Measurements from ENCODE around the gene KRTAP5-10. TPM values are rescaled to one million over a fixed set of nuclear protein-coding genes. Genes with fewer than 3 reads are reported as not detected.
"Not testable (repeated sequence)": the region's sequence is repeated elsewhere in the genome, so short reads cannot be mapped to it uniquely, and the experiment has no call there.

KRTAP5-10 gene
- total RNA-seq, 1 donor = not detected

GRCh38 chr11:71527576-71528210 lies 37.7 kb upstream of the KRTAP5-10 start:
- no peak for DNase-seq (ENCODE audit: low read depth)
- H3K4me3 ChIP-seq (ENCODE audit: low read depth, low read length) = no peak overlapping the region
- no peak for TF ChIP-seq CTCF (IDR thresholded peaks at IDR 0.05; ENCODE audit: insufficient read depth, low read length)

- no peak for DNase-seq (ENCODE audit: low read depth)
- no peak for TF ChIP-seq CTCF (IDR thresholded peaks at IDR 0.05; ENCODE audit: insufficient read depth, low read length)
- H3K4me3 ChIP-seq (ENCODE audit: low read depth, low read length) = no peak overlapping the region
These were observed 34.8 kb upstream of the KRTAP5-10 start for GRCh38 chr11:71530602-71531001.

GRCh38 chr11:71532036-71532610 lies 33.2 kb upstream of the KRTAP5-10 start:
- no peak for TF ChIP-seq CTCF (IDR thresholded peaks at IDR 0.05; ENCODE audit: insufficient read depth, low read length)
- no peak for DNase-seq (ENCODE audit: low read depth)

GRCh38 chr11:71534711-71535608 lies 30.4 kb upstream of the KRTAP5-10 start:
- not testable (repeated sequence) for DNase-seq (ENCODE audit: low read depth); H3K4me3 ChIP-seq (ENCODE audit: low read depth, low read length)

More at GRCh38 chr11:71532036-71532610, 33.2 kb upstream of the KRTAP5-10 start:
- H3K4me3 ChIP-seq (ENCODE audit: low read depth, low read length) = no peak overlapping the region

DNA sequence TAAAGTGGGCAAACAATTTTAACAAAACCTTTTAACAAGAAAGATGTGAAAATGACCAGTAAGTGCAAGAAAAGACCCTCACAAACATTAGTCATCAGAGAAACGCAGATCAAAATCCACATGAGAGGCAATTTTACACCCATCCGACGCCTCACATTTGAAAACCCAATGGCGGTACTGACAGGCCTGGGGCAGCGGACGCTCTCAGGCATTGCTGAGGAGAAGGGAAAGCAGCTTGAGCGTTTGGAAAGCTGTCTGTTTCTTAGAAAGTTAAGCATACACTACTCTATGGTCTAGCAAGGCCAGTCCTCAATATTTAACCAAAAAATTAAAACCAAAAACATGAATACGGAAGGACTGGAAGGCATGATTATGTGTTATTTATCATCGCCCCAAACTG lies 29.5 kb upstream of the KRTAP5-10 start:
- TF ChIP-seq CTCF (IDR thresholded peaks at IDR 0.05; ENCODE audit: insufficient read depth, low read length) = no peak
- no peak overlapping the region for H3K4me3 ChIP-seq (ENCODE audit: low read depth, low read length)

DNA sequence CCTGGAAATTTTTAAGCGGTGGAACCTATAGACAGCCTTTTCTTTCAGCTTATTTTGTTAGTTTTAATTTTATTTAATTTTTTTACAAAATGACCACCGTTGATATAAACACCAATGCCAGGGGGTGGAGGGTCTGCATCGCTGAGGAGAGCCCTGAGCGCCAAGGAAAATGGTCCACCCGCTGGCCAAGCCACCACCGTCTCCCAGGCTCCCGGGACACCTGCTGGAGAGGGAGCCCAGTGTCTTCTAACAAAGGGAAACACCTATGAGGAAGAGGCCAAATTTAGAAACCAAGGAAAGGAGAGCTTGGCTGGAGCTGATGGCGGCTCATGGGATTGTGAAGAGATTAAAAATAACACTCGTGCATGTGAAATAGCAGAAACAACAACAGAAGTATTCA lies 27.8 kb upstream of the KRTAP5-10 start:
- TF ChIP-seq CTCF (IDR thresholded peaks at IDR 0.05; ENCODE audit: insufficient read depth, low read length) = no peak
- DNase-seq (ENCODE audit: low read depth) = no peak
- H3K4me3 ChIP-seq (ENCODE audit: low read depth, low read length) = no peak overlapping the region

More for the DNA sequence above, 29.5 kb upstream of the KRTAP5-10 start:
- no peak for DNase-seq (ENCODE audit: low read depth)

DNA sequence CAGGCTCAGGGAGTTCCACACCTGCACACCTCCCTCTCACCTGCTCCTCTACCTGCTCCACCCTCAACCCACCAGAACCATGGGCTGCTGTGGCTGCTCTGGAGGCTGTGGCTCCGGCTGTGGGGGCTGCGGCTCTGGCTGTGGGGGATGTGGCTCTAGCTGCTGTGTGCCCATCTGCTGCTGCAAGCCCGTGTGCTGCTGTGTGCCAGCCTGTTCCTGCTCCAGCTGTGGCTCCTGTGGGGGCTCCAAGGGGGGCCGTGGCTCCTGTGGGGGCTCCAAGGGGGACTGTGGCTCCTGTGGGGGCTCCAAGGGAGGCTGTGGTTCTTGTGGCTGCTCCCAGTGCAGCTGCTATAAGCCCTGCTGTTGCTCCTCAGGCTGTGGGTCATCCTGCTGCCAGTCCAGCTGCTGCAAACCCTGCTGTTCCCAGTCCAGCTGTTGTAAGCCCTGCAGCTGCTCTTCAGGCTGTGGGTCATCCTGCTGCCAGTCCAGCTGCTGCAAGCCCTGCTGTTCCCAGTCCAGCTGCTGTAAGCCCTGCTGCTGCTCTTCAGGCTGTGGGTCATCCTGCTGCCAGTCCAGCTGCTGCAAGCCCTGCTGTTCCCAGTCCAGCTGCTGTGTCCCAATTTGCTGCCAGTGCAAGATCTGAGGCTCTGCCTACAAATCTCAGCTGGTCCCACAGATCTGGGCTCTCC lies 27.2 kb upstream of the KRTAP5-10 start, which contains the start of gene KRTAP5-8:
Gene KRTAP5-8 (plus strand): TSS at position 49 of the 689 bp plus-strand sequence. CDS start 31 bp downstream, at position 80.
- DNase-seq (ENCODE audit: low read depth); H3K4me3 ChIP-seq (ENCODE audit: low read depth, low read length): not testable (repeated sequence)

Measured in fibroblast of the aortic adventitia (primary cell).